Measurements from ENCODE around the gene OTOP3.

GRCh38 chr17:74994440-74994839 lies 58.7 kb downstream of the OTOP3 start:
- no peak for TF ChIP-seq CTCF (conservative IDR thresholded peaks at IDR 0.05 in 1 of 2, IDR thresholded peaks at IDR 0.05 in 1 of 2; ENCODE audit: low read depth in 1 of 2, low read length in 2 of 2)
- no peak for TF ChIP-seq EZH2 (IDR thresholded peaks at IDR 0.05; ENCODE audit: low read length, missing control alignments)
